Left ventricle myocardium inferior (tissue), 1 donor: ENCODE data around the gene POPDC2. TPM values are rescaled to one million over a fixed set of nuclear protein-coding genes. Genes with fewer than 3 reads are reported as not detected.
A peak's percentile ranks its signal among the peaks of the same experiment; 100 is the strongest.

Experiments used
- DNase-seq: peaks from one replicate; pipeline ENCODE4 v3.0.0-alpha.2; 2020
- H3K27ac ChIP-seq: fragments of 200-600 bp; replicated peaks from 2 replicates; pipeline ENCODE4 v1.8.0; 2021
- H3K27me3 ChIP-seq: fragments of 200-600 bp; 2 replicates; pipeline ENCODE4 v1.8.0; 2021; ENCODE audit warnings: low read depth
- H3K36me3 ChIP-seq: fragments of 200-600 bp; 2 replicates; pipeline ENCODE4 v1.8.0; 2021
- H3K4me1 ChIP-seq: fragments of 200-600 bp; 2 replicates; pipeline ENCODE4 v1.8.0; 2021
- H3K4me3 ChIP-seq: fragments of 200-600 bp; 2 replicates; pipeline ENCODE4 v1.8.0; 2021; ENCODE audit warnings: mild to moderate bottlenecking, moderate library complexity
- H3K9me3 ChIP-seq: fragments of 200-600 bp; replicated peaks from 2 replicates; pipeline ENCODE4 v1.8.0; 2021
- intact Hi-C: fragments of 100-400 bp; cut with micrococcal nuclease; formaldehyde crosslinking; loops from one replicate; pipeline ENCODE4 v1.11.0; 2022
- long read RNA-seq: library from polyadenylated mRNA; unstranded; transcript quantifications from one replicate; pipeline ENCODE4 v2.0.0, GENCODE V29; 2021
- total RNA-seq: library from RNA; stranded (reverse); fragmentation: NEBNext Ultra II Directional; extraction: Animal tissue kit (Norgen Biotek cat#: 25700); gene quantifications from one replicate; pipeline ENCODE4 v1.2.1, GENCODE V29; 2021
- TF ChIP-seq, protein P1 (sequence below): fragments of 200-600 bp; IDR thresholded peaks from 2 replicates; pipeline ENCODE4 v1.8.0; 2021; ENCODE audit warnings: antibody characterized with exemption, mild to moderate bottlenecking, borderline replicate concordance
- donor health status: DM: no; HTN: yes; CAD: no; lungs with severe emphysema.

POPDC2 gene, protein sequence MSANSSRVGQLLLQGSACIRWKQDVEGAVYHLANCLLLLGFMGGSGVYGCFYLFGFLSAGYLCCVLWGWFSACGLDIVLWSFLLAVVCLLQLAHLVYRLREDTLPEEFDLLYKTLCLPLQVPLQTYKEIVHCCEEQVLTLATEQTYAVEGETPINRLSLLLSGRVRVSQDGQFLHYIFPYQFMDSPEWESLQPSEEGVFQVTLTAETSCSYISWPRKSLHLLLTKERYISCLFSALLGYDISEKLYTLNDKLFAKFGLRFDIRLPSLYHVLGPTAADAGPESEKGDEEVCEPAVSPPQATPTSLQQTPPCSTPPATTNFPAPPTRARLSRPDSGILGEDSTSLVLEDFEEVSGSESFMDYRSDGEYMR
- total RNA-seq = 512 TPM
- long read RNA-seq, transcript POPDC2-201 (4 exons, 1,679 nt) = minor isoform, 40 of 274 reads
- long read RNA-seq, transcript POPDC2-208 (4 exons, 1,837 nt) = major isoform, 99 of 274 reads
- long read RNA-seq, transcript POPDC2-204 (5 exons, 1,345 nt) = minor isoform, 6 of 274 reads
- long read RNA-seq, transcript POPDC2-202 (5 exons, 1,958 nt) = minor isoform, 6 of 274 reads
- long read RNA-seq, partial matches to known transcripts = 78 of 274 reads
- long read RNA-seq, other reads (novel, unspliced or antisense) = 45 of 274 reads

DNA sequence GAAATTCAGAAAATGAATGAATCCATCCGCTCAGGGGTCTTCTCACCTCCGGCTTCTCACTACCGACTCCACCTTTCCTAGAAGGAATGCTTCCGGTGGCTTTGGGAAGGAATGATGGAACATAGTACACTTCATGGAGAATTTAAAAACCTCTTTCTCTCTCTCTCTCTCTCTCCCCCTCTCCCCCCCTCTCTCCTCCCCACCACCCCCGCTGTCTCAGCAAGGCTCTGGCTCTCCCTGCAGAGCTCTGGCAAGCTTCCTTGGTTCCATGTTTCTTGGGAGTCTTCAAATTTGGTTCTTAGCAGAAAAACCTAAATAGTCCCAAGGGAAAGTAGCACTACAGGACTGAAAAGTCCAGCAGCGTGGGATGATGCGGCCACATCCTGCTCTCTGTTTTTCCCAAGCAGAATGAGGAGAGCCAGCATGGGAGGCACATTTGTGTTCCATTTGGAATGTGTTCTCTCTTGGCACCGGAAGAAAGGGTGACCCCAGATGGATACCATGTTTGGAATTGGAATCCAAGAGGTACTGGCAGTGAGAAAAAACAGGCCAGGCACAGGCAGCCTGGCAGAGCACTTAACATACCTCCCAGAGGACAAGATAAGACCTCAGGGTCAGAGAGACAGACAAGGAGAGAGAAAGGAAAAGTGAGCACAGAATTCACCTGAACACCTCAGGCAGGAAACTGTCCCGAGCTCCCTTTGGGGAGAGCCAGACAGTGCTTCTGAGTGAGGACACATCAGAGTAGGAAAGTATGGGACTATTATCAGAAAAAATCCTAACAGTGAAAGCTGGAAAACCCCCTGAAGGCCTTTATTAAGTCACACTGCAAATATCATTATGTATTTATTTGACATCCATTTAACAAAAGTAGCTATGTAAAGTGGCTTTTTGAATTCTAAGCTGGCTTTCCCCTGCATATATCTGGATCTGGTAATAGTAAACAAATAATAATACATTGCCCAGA lies at the start of gene POPDC2:
POPDC2 (minus strand) TSS at position 116 of the 967 bp plus-strand sequence. CDS start 166 bp downstream, outside the sequence.
- DNase-seq = peak; percentile 32
- Histone ChIP-seq H3K36me3 (peaks cover 35% of the 10 kb centered on the region), H3K27ac (peak within 1 kb of the TSS; percentile 94), H3K9me3 (no peaks in the 10 kb centered on the region), H3K4me1 (peaks cover 72% of the 10 kb centered on the region), H3K27me3 (no peaks in the 10 kb centered on the region), H3K4me3 (peak within 1 kb of the TSS; percentile 71)
- intact Hi-C loops = no loop called here
- TF ChIP-seq, protein P1, sequence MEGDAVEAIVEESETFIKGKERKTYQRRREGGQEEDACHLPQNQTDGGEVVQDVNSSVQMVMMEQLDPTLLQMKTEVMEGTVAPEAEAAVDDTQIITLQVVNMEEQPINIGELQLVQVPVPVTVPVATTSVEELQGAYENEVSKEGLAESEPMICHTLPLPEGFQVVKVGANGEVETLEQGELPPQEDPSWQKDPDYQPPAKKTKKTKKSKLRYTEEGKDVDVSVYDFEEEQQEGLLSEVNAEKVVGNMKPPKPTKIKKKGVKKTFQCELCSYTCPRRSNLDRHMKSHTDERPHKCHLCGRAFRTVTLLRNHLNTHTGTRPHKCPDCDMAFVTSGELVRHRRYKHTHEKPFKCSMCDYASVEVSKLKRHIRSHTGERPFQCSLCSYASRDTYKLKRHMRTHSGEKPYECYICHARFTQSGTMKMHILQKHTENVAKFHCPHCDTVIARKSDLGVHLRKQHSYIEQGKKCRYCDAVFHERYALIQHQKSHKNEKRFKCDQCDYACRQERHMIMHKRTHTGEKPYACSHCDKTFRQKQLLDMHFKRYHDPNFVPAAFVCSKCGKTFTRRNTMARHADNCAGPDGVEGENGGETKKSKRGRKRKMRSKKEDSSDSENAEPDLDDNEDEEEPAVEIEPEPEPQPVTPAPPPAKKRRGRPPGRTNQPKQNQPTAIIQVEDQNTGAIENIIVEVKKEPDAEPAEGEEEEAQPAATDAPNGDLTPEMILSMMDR = no peak

DNA sequence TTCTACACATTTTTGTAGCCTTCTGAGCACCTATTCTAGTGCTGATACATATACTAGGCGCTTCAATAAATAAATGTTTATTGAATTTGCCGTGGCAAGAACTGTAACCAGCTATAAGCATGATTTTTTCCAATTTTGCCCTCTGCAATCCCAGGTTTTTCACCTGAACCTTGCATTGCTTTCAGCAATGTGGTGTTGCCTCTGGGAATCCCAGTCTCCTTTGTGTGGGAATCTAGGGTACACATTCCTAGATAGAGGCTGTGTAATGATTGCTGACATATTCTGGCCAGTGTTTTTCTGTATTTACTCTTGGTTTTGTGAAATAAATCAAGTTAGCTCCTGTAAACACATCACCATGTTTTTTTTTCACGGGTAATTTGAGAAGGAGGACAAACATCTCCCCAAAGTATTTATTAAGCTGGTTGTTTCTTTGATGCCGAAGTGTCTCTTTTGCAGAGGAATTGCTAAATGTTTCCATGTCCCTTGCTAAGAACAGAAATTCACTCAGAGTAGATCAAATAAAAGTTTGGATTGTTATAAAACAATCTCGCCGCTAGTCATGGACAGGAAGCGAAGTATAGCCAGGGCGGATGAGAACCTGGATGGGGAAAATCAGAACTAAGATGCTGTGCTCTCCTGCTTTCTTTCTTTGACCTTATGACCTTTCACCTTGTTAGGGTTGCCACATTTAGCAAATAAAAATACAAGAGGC lies 43.6 kb upstream of the POPDC2 start:
- H3K27ac ChIP-seq = no peak overlapping the region
- no peak for DNase-seq
- intact Hi-C loops = no loop called here
- no peaks in the 10 kb centered on the region for H3K9me3 ChIP-seq
- no peak overlapping the region for H3K4me3 ChIP-seq
- H3K4me1 ChIP-seq = peaks cover 22% of the 10 kb centered on the region
- no peaks in the 10 kb centered on the region for H3K27me3 ChIP-seq
- no peaks in the 10 kb centered on the region for H3K36me3 ChIP-seq
- TF ChIP-seq, protein P1 = no peak

DNA sequence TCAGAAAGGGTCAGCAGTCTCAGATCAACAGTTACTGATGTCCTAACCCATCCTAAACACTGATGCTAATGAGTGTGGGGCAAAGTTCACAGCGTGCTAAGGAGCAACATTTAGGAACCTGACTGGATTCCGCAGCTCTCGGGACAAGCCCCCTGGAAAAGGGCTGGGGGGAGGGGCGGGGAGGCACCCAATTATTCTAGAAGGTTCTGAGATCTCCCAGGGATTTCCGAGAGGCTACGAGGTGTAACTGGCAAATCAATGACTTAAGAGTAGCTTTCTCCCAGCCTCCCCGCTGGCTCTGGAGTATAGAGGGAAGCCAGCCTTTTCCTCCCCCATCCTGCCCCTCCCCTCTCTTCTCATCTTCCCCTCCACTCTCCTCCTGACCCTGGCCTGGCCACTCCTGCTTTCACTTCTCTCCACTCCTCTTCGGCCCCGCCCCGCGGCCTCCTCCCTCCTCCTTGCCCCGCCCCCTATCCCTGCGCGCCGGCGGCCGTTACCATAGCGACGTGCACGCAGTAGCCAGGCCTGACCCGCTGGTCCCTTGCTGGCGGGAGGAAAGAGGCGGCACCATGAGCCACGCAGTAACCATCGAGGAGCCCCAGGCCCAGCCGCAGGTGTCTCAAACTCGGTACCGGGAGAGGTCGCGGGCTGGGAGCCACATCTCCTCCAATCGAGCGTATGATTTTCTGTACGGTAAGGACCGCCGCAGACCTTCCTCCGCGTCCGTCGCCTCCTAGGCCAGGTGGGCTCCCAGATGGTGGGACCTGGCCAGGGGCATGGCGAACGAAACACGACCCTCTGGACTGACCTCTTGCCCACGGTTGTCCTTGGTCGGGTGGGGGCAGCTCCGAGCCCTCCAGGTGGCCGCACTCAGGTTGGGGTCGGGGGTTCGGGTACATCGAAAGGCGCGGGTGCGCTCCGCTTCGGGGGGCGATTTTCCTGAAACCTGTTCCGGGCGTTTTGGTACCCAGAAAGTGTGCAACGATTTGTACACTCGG lies 42.4 kb upstream of the POPDC2 start, which contains the start of gene CFAP91:
CFAP91 (plus strand) TSS at position 493 of the 998 bp plus-strand sequence; CDS start at position 570, 77 bp downstream.
- intact Hi-C loops = no loop called here
- H3K27ac ChIP-seq = peak within 1 kb of the TSS; percentile 25

More for the DNA sequence above, 42.4 kb upstream of the POPDC2 start, which contains the start of gene CFAP91:
- TF ChIP-seq, protein P1 = no peak
- peaks cover 22% of the 10 kb centered on the region for H3K4me1 ChIP-seq
- H3K27me3 ChIP-seq = no peaks in the 10 kb centered on the region
- no peaks in the 10 kb centered on the region for H3K36me3 ChIP-seq
- H3K9me3 ChIP-seq = no peaks in the 10 kb centered on the region
- peak within 1 kb of the TSS; percentile 63 for H3K4me3 ChIP-seq
- DNase-seq = peak; percentile 97
